SJCRH30 (cell line): ENCODE measurements around the gene UBE2V1. TPM values are rescaled to one million over a fixed set of nuclear protein-coding genes. Genes with fewer than 3 reads are reported as not detected.

Source experiments
- DNase-seq, 2 experiments: peaks; one replicate each; pipeline ENCODE4 v3.0.0-alpha.2; 2015 to 2020
- H3K27ac ChIP-seq: fragments of 250-450 bp; sonication (Bioruptor Pico); 2 replicates; pipeline ENCODE4 v1.5.1; 2020; ENCODE audit warnings: mild to moderate bottlenecking, moderate library complexity
- H3K27me3 ChIP-seq: fragments of 250-450 bp; sonication (Bioruptor Pico); 2 replicates; pipeline ENCODE4 v1.5.1; 2020; ENCODE audit warnings: mild to moderate bottlenecking, moderate library complexity
- H3K36me3 ChIP-seq: fragments of 250-450 bp; sonication (Bioruptor Pico); 2 replicates; pipeline ENCODE4 v1.5.1; 2020; ENCODE audit warnings: mild to moderate bottlenecking, moderate library complexity
- H3K4me1 ChIP-seq: fragments of 250-450 bp; sonication (Bioruptor Pico); 2 replicates; pipeline ENCODE4 v1.5.1; 2020; ENCODE audit warnings: mild to moderate bottlenecking, moderate library complexity
- H3K4me3 ChIP-seq: fragments of 250-450 bp; sonication (Bioruptor Pico); 2 replicates; pipeline ENCODE4 v1.5.1; 2020; ENCODE audit warnings: mild to moderate bottlenecking, moderate library complexity
- H3K9me3 ChIP-seq: fragments of 250-450 bp; sonication (Bioruptor Pico); replicated peaks from 2 replicates; pipeline ENCODE4 v1.5.1; 2020; ENCODE audit warnings: mild to moderate bottlenecking, moderate library complexity
- total RNA-seq: library from RNA; depleted of rRNA; stranded (reverse); fragments of >200 nt; shearing (Covaris generic); gene quantifications from 2 replicates; pipeline ENCODE4 v1.2.3, GENCODE V29; 2014; rRNA removed

UBE2V1 gene
- total RNA-seq, 1 experiment from 2014 or later, result 249 TPM

- Histone ChIP-seq H3K36me3 (no peaks in the 10 kb centered on the region), H3K9me3 (no peaks in the 10 kb centered on the region), H3K4me3 (no peak overlapping the region), H3K27me3 (peaks cover 3% of the 10 kb centered on the region; the same call in 1 of the 2 replicates), H3K27ac (no peak overlapping the region), H3K4me1 (peaks cover 21% of the 10 kb centered on the region)
- no peak for DNase-seq
Observed at GRCh38 chr20:50034567-50035180, 78.3 kb downstream of the UBE2V1 start.

- no peaks in the 10 kb centered on the region for H3K36me3 ChIP-seq
- peaks cover 16% of the 10 kb centered on the region for H3K4me1 ChIP-seq
- H3K27me3 ChIP-seq, result peaks cover 3% of the 10 kb centered on the region; the same call in 1 of the 2 replicates
- no peak for DNase-seq
- no peak overlapping the region for H3K27ac ChIP-seq
- H3K9me3 ChIP-seq, result no peaks in the 10 kb centered on the region
- no peak overlapping the region for H3K4me3 ChIP-seq
Observed at GRCh38 chr20:50032955-50033666, 79.8 kb downstream of the UBE2V1 start.

Other genes with a start within 250 kb of the UBE2V1 start
- 8.2 and 8.3 TPM in 2 replicates for gene SPATA2, start 197.6 kb downstream of the UBE2V1 start, total RNA-seq
- 107 and 108 TPM in 2 replicates for gene RNF114, start 176.8 kb downstream of the UBE2V1 start, total RNA-seq
- 29.7 and 30.7 TPM in 2 replicates for gene SNAI1, start 130.2 kb downstream of the UBE2V1 start, total RNA-seq
- 67.7 TPM in 2 replicates for gene PEDS1, start 40.6 kb upstream of the UBE2V1 start, total RNA-seq
- 6.6 and 9.3 TPM in 2 replicates for gene CEBPB, start 77.7 kb upstream of the UBE2V1 start, total RNA-seq